ENCODE results near the gene ENOX1. TPM values are rescaled to one million over a fixed set of nuclear protein-coding genes. Genes with fewer than 3 reads are reported as not detected.

ENOX1 gene
- total and polyA plus RNA-seq, 3 donors from 2014 or later = 11.0 to 14.2 (median 11.5) TPM

DNA sequence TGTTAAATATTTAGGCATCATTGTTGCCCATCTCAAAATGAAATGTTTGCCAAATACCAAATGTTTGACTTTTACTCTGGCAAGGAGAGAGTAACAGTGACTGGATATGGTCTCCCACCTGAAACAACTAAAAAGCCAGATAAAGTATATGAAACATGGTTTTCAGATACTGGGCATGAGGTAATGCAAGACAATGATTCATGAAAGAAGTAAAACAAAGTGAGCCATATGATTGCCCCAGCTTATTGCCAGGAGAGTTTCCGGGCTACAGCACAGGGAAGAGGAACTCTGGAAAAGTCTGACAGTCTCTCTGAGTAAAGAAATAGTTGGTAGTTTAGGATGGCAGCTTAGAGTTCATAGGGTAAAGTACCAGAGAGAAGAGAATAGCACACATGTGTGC lies 408.8 kb downstream of the ENOX1 start:
- Histone ChIP-seq H3K4me3 (no peak overlapping the region), H3K27me3 (no peaks in the 10 kb centered on the region), H3K9me3 (no peaks in the 10 kb centered on the region), H3K4me1 (no peaks in the 10 kb centered on the region), H3K36me3 (ENCODE audit: low read depth, missing control alignments) (no peaks in the 10 kb centered on the region), H3K27ac (no peak overlapping the region)
- no peak for TF ChIP-seq POLR2A (IDR thresholded peaks at IDR 0.05)
- TF ChIP-seq, protein P1, sequence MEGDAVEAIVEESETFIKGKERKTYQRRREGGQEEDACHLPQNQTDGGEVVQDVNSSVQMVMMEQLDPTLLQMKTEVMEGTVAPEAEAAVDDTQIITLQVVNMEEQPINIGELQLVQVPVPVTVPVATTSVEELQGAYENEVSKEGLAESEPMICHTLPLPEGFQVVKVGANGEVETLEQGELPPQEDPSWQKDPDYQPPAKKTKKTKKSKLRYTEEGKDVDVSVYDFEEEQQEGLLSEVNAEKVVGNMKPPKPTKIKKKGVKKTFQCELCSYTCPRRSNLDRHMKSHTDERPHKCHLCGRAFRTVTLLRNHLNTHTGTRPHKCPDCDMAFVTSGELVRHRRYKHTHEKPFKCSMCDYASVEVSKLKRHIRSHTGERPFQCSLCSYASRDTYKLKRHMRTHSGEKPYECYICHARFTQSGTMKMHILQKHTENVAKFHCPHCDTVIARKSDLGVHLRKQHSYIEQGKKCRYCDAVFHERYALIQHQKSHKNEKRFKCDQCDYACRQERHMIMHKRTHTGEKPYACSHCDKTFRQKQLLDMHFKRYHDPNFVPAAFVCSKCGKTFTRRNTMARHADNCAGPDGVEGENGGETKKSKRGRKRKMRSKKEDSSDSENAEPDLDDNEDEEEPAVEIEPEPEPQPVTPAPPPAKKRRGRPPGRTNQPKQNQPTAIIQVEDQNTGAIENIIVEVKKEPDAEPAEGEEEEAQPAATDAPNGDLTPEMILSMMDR (IDR thresholded peaks at IDR 0.05) = no peak
- no peak for DNase-seq
- intact Hi-C loops (cut with DNase I; ENCODE audit: low total_unique reads) = no loop called here
- 93 to 95% methylated on average over 1 of the region's 1 CpG for WGBS, 2 donors

GRCh38 chr13:43377149-43377548 lies 409.6 kb downstream of the ENOX1 start:
- Histone ChIP-seq H3K9me3 (no peaks in the 10 kb centered on the region), H3K4me3 (no peak overlapping the region), H3K27me3 (no peaks in the 10 kb centered on the region), H3K4me1 (no peaks in the 10 kb centered on the region), H3K27ac (no peak overlapping the region), H3K36me3 (ENCODE audit: low read depth, missing control alignments) (no peaks in the 10 kb centered on the region)
- no peak for DNase-seq
- 88 to 94% methylated on average over 3 of the region's 3 CpGs for WGBS, 2 donors
- intact Hi-C loops (cut with DNase I; ENCODE audit: low total_unique reads) = no loop called here
- TF ChIP-seq, protein P1 (IDR thresholded peaks at IDR 0.05) = no peak
- TF ChIP-seq POLR2A (IDR thresholded peaks at IDR 0.05) = no peak

DNA sequence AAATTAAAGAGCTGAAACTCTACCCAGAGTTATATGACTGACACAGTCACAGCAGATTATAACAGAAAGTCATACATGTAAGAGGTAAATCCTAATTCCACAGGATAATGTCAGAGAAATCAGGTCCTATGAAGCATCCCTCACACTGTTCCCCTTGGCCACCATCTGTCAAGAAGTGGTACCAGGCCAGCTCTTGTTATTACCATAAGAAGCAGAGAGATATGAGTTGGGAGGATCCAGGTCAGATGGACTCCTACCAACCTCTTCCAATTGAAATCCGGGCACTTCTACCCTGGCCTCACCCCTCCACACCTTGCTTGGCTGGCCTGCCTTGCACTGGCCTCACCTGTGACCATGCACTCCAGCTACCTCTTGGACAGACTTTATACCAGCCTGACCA lies 410.2 kb downstream of the ENOX1 start:
- no peak overlapping the region for H3K27ac ChIP-seq
- H3K4me1 ChIP-seq = no peaks in the 10 kb centered on the region
- H3K4me3 ChIP-seq = no peak overlapping the region
- TF ChIP-seq, protein P1 (IDR thresholded peaks at IDR 0.05) = no peak
- no peak for TF ChIP-seq POLR2A (IDR thresholded peaks at IDR 0.05)
- intact Hi-C loops (cut with DNase I; ENCODE audit: low total_unique reads) = no loop called here
- WGBS, 2 donors = 85 to 100% methylated on average over 1 of the region's 1 CpG
- no peaks in the 10 kb centered on the region for H3K36me3 ChIP-seq (ENCODE audit: low read depth, missing control alignments)
- no peaks in the 10 kb centered on the region for H3K9me3 ChIP-seq
- H3K27me3 ChIP-seq = no peaks in the 10 kb centered on the region
- no peak for DNase-seq

GRCh38 chr13:43375797-43376465 lies 410.8 kb downstream of the ENOX1 start:
- 69 to 86% methylated on average over 2 of the region's 2 CpGs for WGBS, 2 donors
- no peak for TF ChIP-seq POLR2A (IDR thresholded peaks at IDR 0.05)
- TF ChIP-seq, protein P1 (IDR thresholded peaks at IDR 0.05) = no peak
- intact Hi-C loops (cut with DNase I; ENCODE audit: low total_unique reads) = no loop called here

GRCh38 chr13:43374621-43375020 lies 412.2 kb downstream of the ENOX1 start:
- Histone ChIP-seq H3K36me3 (ENCODE audit: low read depth, missing control alignments) (no peaks in the 10 kb centered on the region), H3K4me3 (no peak overlapping the region), H3K27me3 (no peaks in the 10 kb centered on the region), H3K27ac (no peak overlapping the region), H3K4me1 (no peaks in the 10 kb centered on the region), H3K9me3 (no peaks in the 10 kb centered on the region)
- 71 to 83% methylated on average over 1 of the region's 1 CpG for WGBS, 2 donors
- DNase-seq = no peak
- no peak for TF ChIP-seq POLR2A (IDR thresholded peaks at IDR 0.05)
- TF ChIP-seq, protein P1 (IDR thresholded peaks at IDR 0.05) = no peak
- intact Hi-C loops (cut with DNase I; ENCODE audit: low total_unique reads) = no loop called here

More at GRCh38 chr13:43375797-43376465, 410.8 kb downstream of the ENOX1 start:
- H3K4me3 ChIP-seq = no peak overlapping the region
- H3K27ac ChIP-seq = no peak overlapping the region
- DNase-seq = no peak
- no peaks in the 10 kb centered on the region for H3K9me3 ChIP-seq
- H3K27me3 ChIP-seq = no peaks in the 10 kb centered on the region
- no peaks in the 10 kb centered on the region for H3K36me3 ChIP-seq (ENCODE audit: low read depth, missing control alignments)
- H3K4me1 ChIP-seq = no peaks in the 10 kb centered on the region

All from testis (tissue), 3 donors.